IPS-NIHi7 (cell line): Measurements from ENCODE around the gene NDUFA8.
"Not testable (repeated sequence)": the region's sequence is repeated elsewhere in the genome, so short reads cannot be mapped to it uniquely, and the experiment has no call there.

Experiments
- DNase-seq: peaks from one replicate; pipeline ENCODE4 v3.0.0; 2012; ENCODE audit warnings: mixed read lengths; ENCODE audit errors: extremely low spot score

Gene NDUFA8

GRCh38 chr9:122121391-122121790 lies 38.2 kb downstream of the NDUFA8 start:
- DNase-seq, result no peak

DNA sequence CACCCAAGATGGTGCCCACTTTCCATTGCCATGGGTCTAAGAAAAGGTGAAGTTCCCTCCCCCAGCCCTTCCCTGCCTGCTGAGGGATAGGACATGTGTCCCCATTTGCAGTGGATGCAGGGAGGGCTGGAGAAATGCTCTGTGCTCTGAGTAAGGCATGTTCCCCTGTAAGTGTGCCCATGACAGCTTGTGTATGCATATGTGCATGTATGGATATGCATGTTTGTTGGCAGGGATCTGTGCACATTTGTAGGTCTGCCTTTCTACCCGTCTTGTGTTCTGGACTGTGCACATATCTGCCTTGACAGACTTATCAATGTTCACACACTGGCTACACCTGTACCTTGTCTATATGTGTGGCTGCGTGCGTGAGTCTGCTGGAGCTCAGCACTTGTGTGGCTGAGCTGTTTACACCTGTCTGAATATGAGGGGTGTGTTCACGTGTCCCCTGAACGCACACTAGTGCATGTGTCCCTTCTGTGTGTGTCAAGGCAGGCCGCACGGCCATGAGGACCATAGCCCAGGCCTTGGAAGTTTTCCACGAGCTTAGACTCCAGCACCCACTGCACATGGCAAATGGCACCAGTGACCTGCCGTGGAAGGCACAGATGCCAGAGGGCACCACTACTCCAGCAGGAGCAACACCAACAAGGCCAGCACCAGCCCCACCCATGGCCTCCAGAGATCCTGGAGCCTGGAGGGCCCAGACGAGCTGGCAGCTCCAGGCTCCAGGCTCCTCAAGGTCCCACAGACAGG lies 39.1 kb downstream of the NDUFA8 start:
- DNase-seq, result no peak

- DNase-seq, result no peak
Observed at GRCh38 chr9:122119721-122120120, 39.9 kb downstream of the NDUFA8 start.

GRCh38 chr9:122119166-122119521 lies 40.4 kb downstream of the NDUFA8 start:
- DNase-seq, result no peak

- DNase-seq, result no peak
Observed at GRCh38 chr9:122118343-122119165, 41.0 kb downstream of the NDUFA8 start.

DNA sequence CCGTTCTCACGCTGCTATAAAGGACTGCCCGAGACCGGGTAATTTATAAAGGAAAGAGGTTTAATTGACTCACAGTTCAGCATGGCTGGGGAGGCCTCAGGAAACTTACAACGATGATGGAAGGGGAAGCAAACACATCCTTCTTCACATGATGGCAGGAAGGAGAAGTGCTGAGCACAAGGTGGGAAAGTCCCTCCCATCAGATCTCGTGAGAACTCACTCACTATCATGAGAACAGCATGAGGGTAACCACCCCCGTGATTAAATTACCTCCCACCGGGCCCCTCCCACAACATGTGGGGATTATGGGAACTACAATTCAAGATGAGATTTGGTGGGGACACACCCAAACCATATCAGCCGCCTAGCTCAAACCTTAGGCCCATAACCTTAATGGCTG lies 42.3 kb downstream of the NDUFA8 start:
- not testable (repeated sequence) for DNase-seq

GRCh38 chr9:122116448-122117173 lies 43.0 kb downstream of the NDUFA8 start:
- DNase-seq, result no peak

GRCh38 chr9:122116040-122116439 lies 43.5 kb downstream of the NDUFA8 start:
- peak; percentile 67 for DNase-seq

DNA sequence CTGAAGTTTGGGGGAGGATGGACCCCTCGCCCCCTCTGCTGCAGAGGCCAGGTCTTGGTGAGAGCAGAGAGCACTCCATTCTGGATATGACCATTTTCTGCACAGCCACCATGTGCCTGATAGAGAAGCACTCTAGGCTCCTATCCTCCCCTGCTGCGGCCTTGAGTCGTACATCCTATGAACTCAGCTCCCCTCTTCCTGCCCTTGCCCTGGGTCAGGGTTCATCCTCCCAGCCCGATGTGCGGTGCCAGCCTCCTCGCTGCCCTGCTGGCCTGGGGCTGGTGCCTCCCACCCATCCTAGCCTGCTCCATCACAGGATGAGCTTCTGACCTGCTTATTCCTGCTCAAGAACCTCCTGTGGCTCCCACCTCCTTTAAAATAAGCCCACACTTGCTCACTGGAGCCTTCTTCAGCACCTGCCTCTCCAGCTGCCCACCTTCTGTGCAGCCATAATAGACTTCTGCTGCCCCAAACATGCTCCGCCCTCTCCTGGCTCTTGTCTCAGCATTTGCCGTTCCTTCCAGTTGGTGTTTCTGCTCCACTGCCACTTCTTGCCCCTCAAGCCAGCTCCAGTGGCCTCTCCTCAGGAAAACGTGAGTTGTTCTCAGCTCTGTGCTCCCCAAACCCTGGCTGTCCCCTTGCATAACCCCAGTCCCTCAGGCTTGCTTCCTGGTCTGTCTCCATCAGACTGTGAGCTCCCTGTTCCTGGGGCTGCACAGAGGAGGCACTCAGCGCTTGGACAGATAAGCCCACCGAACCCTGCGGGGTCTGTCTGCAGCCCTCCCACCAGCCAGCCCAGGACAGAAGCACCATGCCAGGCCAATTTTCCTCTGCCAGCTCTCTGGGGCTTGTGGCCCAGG lies 44.2 kb downstream of the NDUFA8 start:
- no peak for DNase-seq

DNA sequence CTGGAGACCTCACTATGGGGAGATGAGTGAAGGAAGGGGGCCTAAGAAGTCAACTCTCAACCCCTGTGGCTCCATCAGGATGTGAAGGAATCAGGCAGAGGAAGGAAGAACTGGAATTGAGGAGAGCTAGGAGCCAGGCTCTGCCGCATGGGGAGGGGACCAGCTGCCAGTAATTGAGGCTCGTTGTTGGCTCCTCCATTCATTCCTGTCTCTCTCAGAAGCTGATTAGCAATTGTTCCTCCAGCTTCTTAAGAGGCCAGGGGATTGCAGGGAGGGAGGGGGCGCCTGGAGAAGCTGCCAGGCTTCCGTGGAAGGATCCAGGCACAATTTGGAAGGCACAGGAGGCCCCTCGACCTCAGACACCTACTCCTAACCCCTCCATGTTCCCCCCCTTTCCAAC lies 46.0 kb downstream of the NDUFA8 start:
- no peak for DNase-seq

DNA sequence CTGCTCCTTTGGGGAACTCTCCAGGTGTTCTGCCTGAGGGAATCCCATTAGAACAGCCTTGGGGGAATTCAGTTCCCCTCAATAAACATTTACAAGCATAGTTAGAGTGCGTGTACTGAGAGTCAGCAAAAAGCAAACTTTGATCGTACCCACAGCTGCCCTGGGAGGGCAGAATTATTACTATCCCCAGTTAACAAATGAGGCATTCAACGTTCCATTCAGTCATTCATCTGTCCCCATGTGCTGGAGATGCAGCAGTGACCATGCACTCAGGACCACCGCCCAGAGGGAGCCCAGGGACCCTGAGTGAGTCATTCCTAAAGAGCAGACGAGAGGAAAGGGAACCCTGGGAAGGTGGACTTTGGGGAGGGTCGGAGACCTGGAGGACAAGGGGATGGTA lies 47.3 kb downstream of the NDUFA8 start:
- DNase-seq, result no peak

DNA sequence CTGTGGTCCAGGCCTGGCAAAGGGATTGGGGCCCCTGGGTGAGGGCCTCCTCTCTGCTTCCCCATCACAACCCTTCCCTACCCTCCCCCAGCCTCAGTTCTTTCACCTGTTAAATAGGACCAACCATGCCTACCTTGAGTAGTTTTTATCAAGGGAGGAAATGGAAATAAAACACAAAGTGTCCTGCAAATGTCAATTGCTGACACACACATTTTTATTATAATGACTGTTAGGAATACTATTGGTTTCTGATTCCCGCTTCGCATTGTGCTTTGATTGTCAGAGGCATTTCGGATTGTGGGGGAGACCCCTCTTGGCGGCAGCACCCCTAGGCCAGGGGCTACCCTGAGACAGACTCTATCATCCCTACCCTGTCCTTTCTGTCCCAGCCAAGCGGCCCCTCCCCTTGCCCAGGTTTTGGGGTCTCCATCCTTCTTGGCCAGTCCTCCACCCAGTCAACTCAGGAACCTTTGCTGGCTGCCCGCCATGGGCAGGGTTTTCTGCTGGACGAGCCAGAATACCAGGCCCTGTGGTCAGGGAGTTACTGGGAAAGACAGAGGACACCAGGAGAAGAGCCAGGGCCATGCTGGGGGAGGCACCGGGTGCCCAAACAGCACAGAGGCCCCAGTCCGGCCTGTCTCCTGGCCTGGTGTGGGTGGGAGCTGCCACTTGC lies 48.0 kb downstream of the NDUFA8 start:
- DNase-seq, result no peak

DNA sequence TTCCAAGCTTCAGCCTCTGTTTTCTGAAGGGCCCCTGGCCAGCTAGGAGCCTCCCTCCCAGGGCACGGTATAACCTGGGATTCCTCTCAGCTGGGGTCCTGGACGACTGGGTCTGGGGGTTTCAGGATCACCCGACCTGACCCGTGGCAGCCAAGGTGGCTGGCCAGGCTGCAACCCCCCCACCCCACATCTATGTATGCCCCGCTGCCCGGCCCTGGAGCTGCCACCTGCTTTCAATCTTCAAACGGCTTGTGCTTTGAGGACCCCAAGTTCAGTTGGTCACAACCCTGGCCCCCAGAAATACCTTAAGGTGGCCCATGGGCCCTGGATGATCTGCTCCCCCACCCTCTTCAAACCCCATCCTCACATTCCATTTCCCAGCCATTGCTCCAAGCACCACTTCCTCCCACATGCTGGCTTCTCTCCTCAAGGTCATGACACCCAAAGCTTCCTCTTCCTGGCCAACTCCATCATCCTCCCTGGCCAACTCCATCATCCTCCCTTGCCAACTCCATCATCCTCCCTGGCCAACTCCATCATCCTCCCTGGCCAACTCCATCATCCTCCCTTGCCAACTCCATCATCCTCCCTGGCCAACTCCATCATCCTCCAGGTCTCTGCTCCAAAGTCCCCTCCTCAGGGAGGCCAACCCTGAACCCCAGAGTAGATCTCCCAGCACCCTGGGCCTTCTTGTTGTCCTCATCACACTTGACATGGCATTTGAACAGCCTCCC lies 49.3 kb downstream of the NDUFA8 start:
- no peak for DNase-seq

DNA sequence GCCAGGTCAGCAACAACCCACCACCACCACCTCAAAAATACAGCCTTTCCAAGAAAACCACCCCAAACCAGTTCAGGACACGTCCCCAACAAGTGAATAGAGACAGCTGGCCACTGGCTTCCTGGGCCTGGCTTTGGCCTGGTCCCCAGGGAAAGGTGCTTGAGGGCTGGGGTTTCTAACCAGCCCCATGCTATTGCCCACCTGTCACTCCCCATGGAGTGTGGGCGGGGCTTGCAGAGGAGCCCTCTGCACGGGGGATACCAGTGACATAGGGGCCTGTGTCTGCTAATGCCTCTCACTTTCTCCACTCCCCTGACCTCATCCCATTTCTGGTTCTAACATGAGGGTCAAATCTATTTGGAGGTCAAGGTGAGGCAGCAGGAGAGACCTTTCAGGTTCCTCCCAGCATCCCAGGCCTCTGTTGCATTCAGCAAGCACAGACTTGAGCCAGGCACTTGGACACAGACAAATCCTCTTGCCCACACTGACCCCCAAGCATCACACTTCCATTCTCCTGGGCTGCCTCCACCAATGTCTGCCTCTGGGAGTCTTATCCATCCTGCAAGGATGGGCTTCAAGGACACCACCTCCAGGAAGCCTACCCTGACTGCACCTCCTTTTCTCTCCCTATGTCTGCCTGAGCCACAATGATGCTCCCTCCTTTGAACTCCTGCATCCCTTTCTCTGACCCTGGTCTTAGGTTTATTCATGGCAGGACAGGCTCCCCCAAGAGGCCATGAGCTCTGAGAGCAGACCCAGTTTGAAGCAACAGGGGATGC lies 50.4 kb downstream of the NDUFA8 start:
- DNase-seq, result no peak

- no peak for DNase-seq
Observed at GRCh38 chr9:122107291-122107805, 52.2 kb downstream of the NDUFA8 start.

DNA sequence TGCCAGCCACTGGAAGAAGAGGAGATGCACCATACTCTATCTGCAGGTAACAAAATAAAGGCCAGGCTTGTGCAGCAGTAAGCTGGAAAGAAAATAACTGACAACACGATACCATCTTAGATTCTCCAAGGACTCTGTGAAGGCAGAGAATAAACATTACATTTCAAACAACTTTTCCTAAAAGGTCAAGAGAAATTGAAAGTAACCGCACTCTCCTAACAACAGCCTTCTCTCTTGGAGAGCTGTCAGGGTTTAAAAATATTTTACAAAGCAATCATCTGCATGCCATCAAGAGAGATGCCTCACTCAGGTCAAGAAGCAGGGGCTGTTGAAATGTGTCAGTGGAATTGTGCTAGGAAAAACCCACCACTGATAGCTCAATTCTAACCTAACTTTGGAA lies 53.0 kb downstream of the NDUFA8 start:
- DNase-seq, result no peak

DNA sequence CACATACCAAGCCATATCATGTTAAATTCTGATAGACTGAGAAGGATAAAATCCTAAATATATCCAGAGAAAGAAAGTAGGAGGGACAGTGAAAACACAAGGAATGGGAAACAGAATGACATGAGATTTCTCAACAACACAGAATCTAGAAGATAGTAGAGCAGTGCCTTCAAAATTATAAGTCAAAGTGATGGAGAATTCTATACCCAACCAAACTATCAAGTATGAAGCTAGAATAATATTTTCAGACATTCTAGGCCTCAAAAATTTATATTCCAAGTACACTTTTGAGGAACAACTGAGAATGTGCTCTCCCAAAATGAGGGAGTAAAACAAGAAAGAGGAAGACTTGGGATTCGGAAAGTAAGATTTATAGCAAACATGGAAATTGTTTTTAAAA lies 55.6 kb downstream of the NDUFA8 start:
- no peak for DNase-seq

DNA sequence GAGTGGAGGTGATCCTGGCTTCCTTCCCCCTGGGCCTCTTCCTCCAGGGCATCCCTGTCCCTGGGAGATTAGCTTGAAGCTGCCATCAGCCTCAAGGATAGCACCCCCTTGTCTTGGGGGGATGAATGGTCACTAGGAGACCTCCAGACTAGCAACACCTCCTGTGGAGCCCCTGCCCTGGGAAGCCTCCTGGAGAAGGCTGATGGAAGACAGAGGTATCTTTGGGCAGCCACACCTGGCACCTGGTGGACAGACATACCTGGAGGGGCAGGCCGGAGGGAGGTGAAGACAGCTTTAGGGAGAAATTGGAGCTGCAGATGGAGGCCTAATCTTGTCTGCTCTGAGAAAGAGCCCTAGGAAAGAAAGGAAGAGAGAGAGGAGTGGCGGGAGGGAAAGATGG lies 57.4 kb downstream of the NDUFA8 start:
- no peak for DNase-seq

- DNase-seq, result no peak
Observed at GRCh38 chr9:122100756-122101155, 58.8 kb downstream of the NDUFA8 start.
